ENCODE data around the gene DGLUCY.
"Not testable (repeated sequence)": the region's sequence is repeated elsewhere in the genome, so short reads cannot be mapped to it uniquely, and the experiment has no call there.

The DGLUCY gene

GRCh38 chr14:91219517-91220389 lies 105.9 kb downstream of the DGLUCY start:
- no peak for DNase-seq

DNA sequence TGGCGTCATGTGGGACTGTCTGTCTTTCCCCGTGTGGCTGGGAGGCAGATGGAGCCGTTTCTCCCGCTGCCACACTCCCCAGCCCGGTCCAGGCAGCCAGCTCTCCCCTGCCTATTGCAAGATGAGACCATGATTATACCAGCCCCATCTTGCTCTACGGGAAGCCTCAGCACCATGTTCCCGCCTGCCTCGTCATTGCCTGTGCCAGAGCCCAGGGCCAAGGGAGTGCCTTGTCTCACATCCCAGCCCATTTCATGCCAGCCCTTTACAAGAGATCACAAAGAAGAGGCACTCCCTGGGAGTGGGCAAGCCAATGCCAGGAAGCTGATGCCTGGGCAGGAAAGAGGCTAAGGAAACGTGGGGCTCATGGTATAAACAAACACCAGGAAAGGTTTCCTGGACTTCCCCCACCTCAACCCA lies 106.7 kb downstream of the DGLUCY start:
- DNase-seq: no peak

- DNase-seq: no peak
Measured at GRCh38 chr14:91221270-91221669, 107.4 kb downstream of the DGLUCY start.

- DNase-seq: no peak
Measured at GRCh38 chr14:91223028-91223783, 109.3 kb downstream of the DGLUCY start.

GRCh38 chr14:91225025-91225424 lies 111.2 kb downstream of the DGLUCY start:
- no peak for DNase-seq

DNA sequence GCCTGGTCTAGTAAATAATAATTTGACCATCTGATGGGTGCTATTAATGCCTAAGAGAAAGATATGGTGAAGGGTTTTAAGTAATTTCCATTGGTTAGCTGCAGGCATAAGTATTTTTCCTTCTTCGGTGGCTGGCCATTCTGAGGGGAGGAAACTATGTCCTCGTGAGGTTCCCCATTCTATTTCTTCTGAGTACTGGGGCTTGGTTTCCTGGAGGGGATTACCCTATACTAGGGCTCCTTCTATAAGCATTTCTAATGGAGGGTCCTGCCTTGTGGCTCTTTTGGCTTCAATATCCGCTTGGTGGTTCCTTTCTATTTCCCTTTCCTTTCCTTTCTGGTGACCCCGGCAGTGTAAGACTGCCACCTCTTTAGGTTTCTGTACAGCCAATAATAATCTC lies 112.5 kb downstream of the DGLUCY start:
- not testable (repeated sequence) for DNase-seq

DNA sequence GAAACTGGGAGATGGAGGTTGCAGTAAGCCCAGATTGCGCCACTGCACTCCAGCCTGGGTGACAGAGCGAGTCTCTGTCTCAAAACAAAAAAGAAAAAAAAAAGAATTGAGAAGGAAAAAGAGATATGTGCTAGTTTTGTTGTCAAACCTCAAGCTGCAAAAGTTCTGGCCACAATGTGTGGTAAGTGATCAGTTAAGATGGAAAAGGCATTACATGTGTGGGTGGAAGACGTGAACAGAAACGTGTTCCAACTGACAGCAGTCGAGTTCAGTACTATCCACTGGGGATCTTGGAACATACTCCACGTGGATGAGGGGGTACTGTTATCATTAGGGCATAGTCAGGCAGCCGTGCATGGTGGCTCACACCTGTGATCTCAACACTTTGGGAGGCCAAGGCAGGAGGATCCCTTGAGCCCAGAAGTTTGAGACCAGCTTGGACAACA lies 113.3 kb downstream of the DGLUCY start:
- no peak for DNase-seq

DNA sequence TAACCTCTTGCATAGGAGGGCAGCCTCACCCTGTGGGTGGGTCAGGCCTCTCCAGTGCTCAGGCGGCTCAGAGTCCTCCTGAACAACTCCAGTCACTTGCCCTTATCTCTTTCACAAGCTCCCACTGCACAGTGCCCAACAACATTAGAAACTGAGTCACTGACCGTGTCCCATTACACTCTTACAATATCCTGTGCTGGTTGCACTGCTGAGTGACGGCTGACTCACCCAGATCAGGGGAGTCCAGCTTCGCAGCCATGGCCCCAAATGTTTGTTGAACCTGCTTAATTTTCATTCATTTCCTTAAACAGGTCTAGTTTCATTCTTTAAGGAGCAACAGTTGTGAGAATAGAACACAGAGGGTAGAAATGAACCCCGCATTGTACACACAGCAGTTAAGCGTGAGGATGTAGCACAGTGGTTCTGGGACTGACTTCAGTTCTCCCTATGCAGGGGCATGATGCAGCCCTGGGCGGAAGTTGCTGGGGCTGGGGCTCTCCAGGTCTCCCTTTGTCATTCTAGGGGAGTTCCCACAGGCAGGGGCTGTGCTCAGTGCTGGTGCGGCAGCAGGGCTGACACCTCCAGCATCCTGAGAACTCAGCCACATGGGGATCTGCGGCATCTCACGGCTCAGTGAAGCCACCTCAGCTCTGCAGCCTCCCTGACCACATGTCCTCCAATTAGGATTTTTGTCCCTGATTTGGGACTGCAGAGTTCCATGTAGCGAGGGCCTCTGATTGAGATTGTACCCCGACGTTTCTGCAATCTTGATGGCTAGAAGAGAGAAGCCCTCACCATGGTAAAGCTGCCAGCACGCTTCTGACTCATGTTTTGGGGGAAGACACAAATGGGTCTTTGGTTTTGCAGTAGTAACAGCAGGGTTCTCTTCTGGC lies 114.5 kb downstream of the DGLUCY start:
- DNase-seq: peak; percentile 60

DNA sequence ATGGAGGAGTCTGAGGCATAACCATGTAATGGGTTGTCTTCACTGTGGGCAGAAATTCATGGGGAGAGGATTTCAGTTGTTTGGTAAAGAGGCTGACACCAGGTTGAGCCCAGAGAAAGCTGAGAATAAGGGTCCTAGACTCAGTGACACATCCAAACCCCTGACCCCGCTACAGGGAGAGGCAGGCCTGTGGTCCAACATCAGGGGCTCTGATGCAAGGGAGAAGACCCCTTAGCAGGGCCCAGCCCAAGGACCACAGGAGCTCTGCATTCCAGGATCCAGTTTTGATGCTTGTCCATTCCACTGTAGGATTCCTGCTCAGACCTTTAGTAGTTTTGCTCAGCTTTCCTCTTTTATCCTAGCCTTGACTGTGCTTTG lies 115.1 kb downstream of the DGLUCY start:
- DNase-seq: no peak

DNA sequence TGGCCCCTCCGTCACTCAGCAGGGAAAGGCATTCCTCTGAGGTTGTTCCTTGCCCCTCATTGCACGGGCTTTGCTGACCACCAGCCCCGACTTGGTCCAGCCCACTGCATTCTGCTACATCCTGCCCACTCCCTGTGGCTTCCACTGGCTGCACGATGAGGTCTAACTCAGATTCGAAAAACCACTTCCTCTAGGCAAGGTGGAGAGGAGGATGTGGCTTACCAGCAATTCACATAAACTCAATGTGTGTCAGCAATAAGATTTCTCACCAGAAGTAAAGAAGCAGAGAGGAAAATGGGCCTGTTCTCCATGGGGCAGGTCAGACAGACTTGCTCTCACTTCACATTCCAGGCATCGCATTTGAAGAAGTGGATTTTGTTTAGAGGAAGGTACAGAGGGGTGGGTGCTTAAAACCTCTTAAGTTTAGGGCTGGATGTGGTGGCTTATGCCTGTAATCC lies 115.9 kb downstream of the DGLUCY start:
- peak; percentile 64 for DNase-seq

DNA sequence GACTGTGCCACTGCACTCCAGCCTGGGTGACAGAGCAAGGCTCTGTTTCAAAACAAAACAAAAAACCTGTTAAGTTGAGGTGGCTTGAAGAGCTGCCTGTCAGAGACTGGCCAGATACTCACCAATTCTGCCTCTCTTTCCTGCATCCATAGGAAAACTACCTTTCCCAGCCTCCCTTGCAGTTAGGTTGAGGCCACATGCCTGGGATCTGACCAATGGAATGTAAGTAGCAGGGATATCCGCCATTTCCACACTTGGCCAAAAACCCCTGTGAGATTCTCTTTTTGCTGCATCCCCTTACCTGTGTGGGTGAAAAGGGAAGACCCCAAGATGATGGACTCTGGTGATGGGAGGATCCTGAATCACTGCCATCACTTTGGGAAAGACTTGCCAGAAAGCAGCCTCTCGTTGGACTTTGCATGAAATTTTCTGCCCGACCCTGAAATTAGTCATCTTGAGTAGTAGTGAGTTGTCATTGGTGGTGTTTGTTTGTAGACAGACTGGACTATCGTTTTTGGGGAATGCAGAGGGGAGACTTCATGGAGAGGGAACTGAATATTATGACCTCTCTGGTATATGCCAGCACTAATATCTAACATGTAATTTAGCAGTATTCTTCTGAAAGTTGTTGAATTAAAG lies 116.6 kb downstream of the DGLUCY start:
- DNase-seq: no peak

DNA sequence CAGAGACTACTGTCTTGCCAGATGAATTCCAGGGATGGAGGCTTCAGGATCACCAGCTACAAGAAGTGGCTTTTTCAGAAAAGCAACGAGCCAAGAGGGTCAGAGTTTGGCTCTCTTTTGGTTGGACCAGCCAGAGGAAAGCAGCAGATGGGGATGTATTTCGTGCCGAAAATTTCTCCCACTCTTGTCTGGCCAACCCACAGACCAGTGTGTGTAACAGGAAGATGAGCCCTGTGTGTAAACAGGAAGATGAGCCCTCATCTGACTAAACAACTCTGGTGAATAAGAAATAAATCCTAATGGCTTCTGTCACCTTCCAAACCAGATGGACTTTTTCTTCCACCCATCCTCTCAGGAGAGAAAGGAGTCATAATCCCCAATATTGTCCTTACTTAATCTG lies 117.6 kb downstream of the DGLUCY start:
- DNase-seq: no peak

DNA sequence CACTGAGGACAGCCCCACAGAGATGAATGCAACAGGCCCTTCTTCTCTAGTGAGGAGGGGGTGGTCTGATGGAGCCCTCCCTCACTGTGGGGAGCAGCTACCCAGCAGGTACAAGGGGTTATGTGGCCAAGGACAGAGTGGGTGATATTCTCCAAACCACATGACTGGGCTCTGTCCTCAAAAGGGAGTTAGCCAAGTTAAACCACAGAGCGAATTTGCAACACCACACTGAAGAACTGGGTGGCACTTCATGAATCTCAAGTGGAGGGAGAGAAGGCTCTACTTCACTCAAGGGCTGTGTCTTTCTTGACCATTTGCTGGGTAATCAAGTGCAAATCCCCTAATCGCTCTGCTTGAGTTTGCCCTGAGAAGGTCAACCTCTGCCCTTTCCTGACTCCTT lies 118.2 kb downstream of the DGLUCY start:
- no peak for DNase-seq

DNA sequence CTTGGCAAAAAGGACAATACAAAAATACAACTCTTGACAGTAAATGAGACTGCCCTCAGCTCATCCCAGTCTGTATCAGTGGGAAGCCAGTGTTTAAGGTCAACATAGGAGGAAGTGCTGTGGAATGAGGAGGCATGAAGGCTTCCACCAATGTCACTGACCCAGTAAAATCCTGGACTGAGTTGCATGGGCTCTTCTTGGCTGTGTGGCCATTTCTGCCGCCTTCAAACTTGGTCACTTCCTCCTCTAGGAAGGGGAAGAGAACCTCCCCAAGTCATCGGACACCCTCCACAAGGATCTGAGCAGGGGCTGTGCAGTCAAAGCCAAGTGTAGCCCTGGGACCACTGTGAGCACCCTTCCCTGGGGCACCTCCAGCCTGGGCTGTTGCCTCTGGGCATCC lies 118.7 kb downstream of the DGLUCY start:
- no peak for DNase-seq

- DNase-seq: no peak
Measured at GRCh38 chr14:91233936-91234790, 120.3 kb downstream of the DGLUCY start.

DNA sequence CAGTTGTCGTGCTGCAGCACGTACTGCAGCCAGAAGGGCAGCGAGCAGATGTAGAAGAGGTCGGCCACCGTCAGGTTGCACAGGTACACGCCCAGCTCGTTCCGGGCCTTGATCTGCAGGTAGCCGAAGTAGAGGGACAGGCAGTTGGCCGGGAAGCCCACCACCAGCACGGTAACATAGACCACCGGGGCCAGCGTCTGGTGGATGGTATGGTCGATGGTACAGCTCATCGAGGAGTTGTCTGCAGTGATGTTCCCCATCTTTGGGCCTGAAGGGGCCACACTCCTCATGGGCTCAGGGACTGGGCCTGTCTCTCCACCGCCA lies 120.9 kb downstream of the DGLUCY start:
- no peak for DNase-seq

- DNase-seq: no peak
Measured at GRCh38 chr14:91235841-91236240, 122.0 kb downstream of the DGLUCY start.

- no peak for DNase-seq
Measured at GRCh38 chr14:91237219-91237618, 123.3 kb downstream of the DGLUCY start.

GRCh38 chr14:91238085-91238484 lies 124.2 kb downstream of the DGLUCY start:
- no peak for DNase-seq

GRCh38 chr14:91238661-91239060 lies 124.8 kb downstream of the DGLUCY start:
- DNase-seq: no peak

DNA sequence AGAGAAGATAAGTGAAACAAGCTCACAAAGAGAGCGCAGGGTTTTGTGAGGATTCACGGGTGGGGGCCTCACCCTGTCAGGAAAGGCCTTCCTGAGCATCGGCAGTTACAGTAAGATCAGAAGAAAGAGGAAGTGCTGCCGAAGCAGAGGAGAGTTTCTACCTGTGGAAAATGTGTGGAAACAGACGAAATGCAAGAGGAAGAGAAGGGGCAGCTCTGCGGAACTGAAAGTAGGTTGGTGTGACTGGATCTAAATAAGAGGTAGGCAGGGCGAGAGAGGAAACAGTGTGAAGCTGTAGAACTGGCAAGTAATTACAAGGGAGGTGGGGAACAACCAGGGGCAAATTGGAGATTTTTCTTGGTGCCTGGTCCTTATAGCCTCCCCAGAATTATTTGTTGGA lies 128.0 kb downstream of the DGLUCY start:
- no peak for DNase-seq

DNA sequence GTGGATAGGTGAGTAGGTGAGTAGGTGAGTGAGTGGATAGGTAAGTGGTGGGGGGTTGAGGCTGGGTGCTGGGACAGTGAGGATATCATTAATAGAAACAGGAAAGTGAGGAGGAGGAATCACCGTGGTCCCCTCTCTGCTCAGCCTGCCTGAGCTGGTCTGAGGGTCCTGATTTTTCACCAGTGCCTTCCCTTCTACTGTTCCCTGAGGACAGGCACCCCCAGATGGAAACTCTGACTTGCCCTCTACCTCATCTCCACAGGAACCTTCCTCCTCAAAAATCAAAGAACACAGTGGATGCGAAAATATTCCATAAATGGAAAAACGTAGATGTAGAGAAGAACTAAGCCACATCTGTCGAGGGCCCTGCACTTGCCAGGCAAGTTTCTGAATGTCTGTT lies 128.8 kb downstream of the DGLUCY start:
- no peak for DNase-seq
